Right lobe of liver (tissue), 6 donors: ENCODE data around the gene ATG5. TPM values are rescaled to one million over a fixed set of nuclear protein-coding genes. Genes with fewer than 3 reads are reported as not detected.

Source experiments
- ATAC-seq, 4 donors: fragments of 200-7000 bp; cut with Tn5 transposase; one replicate each; pipeline ENCODE4 v1.9.1; 2020; ENCODE audit warnings: mild to moderate bottlenecking in 4 of 4, moderate library complexity in 4 of 4
- DNase-seq, 3 donors: peaks; one replicate each; pipeline ENCODE4 v3.0.0-alpha.2; 2020
- H3K27ac ChIP-seq, 3 donors: fragments of 200-600 bp; one replicate each; pipeline ENCODE4 v1.8.0; 2022
- H3K27me3 ChIP-seq, 2 donors: fragments of 200-600 bp; one replicate each; pipeline ENCODE4 v1.8.0; 2022
- H3K36me3 ChIP-seq, 4 donors: fragments of 200-600 bp; sonication (generic) in 1 of 4; one replicate each; pipeline versions ENCODE4 v1.5.1 to v1.8.0; 2017 to 2022; ENCODE audit warnings: control low read depth in 1 of 4
- H3K4me1 ChIP-seq, 4 donors: fragments of 200-600 bp; sonication (generic) in 1 of 4; one replicate each; pipeline versions ENCODE4 v1.5.1 to v1.8.0; 2017 to 2022; ENCODE audit warnings: control low read depth in 1 of 4
- H3K4me3 ChIP-seq, 3 donors: fragments of 200-600 bp; one replicate each; pipeline ENCODE4 v1.8.0; 2022
- H3K9me3 ChIP-seq, 4 donors: fragments of 200-600 bp; sonication (generic) in 1 of 4; one replicate each; pipeline versions ENCODE4 v1.5.1 to v1.8.0; 2017 to 2022; ENCODE audit warnings: control low read depth in 1 of 4
- POLR2A ChIP-seq: fragments of 450-650 bp; IDR thresholded peaks from one replicate; pipeline ENCODE4 v1.6.1; 2017; ENCODE audit warnings: antibody characterized with exemption, mild to moderate bottlenecking
- WGBS: methylation state at CpG from one replicate; pipeline ENCODE4 v1.1.6; 2018; ENCODE audit warnings: low coverage, low lambda C conversion rate; ENCODE audit not compliant: insufficient coverage; ENCODE audit errors: missing lambda C conversion rate; 5-methylcytosine and 5-hydroxymethylcytosine counted together
- intact Hi-C, 2 donors: fragments of 100-400 bp; cut with DNase I; formaldehyde crosslinking; loops; one replicate each; pipeline versions ENCODE4 v1.11.2 to v1.14.1; 2022
- total RNA-seq, 6 experiments: library from RNA; depleted of rRNA in 2 of 6; stranded (reverse); fragments of >200 nt in 2 of 6; fragmentation: NEBNext Ultra II Directional in 3 of 6; extraction: Animal tissue kit (Norgen Biotek cat#: 25700) in 3 of 6; gene quantifications; one replicate each; pipeline versions ENCODE4 v1.1.0 to v1.2.4, GENCODE V29; 2016 to 2023
- TF ChIP-seq, protein P1 (sequence below), 4 donors: fragments of 200-600 bp in 3 of 4; fragments of 450-650 bp in 1 of 4; IDR thresholded peaks; one replicate each; pipeline versions ENCODE4 v1.5.1 to v1.8.0; 2016 to 2022; ENCODE audit warnings: antibody characterized with exemption in 4 of 4, mild to moderate bottlenecking in 2 of 4
- donor health status: DM: no; HTN: yes; CAD: no.
- donor health status: DM: no; HTN: no; CAD: no.
- donor health status: DM: no; HTN: no; CAD: no.
- donor health status: DM: no; HTN: yes; CAD: no.
- donor health status: DM: no; HTN: yes; CAD: no.

Gene ATG5
- total RNA-seq, 6 experiments from 2014 or later, result 12.8 to 27.8 (median 16.3) TPM

- DNase-seq (no peak), ATAC-seq (no peak)
- peak overlapping the region in 2 of 3 donors; percentile 35 to 53 for H3K4me3 ChIP-seq
- intact Hi-C loops, result no loop called here
- H3K27me3 ChIP-seq, result peaks cover 9 to 15% of the 10 kb centered on the region in 2 donors
- no peaks in the 10 kb centered on the region for H3K36me3 ChIP-seq
- H3K9me3 ChIP-seq, result no peaks in the 10 kb centered on the region
- H3K4me1 ChIP-seq, result peaks cover 0 to 11% (median 0%) of the 10 kb centered on the region in 4 donors
- no peak overlapping the region for H3K27ac ChIP-seq
- TF ChIP-seq, protein P1, sequence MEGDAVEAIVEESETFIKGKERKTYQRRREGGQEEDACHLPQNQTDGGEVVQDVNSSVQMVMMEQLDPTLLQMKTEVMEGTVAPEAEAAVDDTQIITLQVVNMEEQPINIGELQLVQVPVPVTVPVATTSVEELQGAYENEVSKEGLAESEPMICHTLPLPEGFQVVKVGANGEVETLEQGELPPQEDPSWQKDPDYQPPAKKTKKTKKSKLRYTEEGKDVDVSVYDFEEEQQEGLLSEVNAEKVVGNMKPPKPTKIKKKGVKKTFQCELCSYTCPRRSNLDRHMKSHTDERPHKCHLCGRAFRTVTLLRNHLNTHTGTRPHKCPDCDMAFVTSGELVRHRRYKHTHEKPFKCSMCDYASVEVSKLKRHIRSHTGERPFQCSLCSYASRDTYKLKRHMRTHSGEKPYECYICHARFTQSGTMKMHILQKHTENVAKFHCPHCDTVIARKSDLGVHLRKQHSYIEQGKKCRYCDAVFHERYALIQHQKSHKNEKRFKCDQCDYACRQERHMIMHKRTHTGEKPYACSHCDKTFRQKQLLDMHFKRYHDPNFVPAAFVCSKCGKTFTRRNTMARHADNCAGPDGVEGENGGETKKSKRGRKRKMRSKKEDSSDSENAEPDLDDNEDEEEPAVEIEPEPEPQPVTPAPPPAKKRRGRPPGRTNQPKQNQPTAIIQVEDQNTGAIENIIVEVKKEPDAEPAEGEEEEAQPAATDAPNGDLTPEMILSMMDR (IDR thresholded peaks at IDR 0.05), result no peak
- TF ChIP-seq POLR2A, result no peak
- 37% methylated on average over 9 of the region's 12 CpGs for WGBS
These were observed 34.4 kb upstream of the ATG5 start for GRCh38 chr6:106359959-106360409.

DNA sequence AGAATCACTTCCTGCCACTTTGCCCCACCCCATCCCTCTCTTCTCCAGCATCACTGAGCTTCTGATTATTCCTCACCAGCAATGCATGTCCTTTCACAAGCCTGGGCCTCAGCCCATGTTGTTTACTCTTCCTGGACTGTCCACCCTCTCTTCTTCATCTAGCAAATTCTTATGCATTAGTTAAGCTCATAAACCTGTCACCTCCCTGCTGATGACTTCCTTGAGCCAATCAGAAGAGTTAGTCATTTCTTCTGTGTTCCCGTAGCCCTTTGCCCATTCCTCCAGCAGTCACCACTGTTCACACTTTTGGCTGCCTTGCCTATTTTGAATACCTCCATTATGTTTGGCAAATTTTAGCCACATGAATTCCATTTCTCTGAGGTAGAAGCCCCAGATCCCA, 30.8 kb upstream of the ATG5 start:
- Histone ChIP-seq H3K27me3 (peaks cover 9 to 15% of the 10 kb centered on the region in 2 donors), H3K27ac (no peak overlapping the region), H3K9me3 (no peaks in the 10 kb centered on the region), H3K36me3 (no peaks in the 10 kb centered on the region), H3K4me3 (no peak overlapping the region), H3K4me1 (peaks cover 0 to 11% (median 0%) of the 10 kb centered on the region in 4 donors)
- WGBS, result 50% methylated on average over 1 of the region's 1 CpG
- DNase-seq (no peak), ATAC-seq (no peak)
- TF ChIP-seq POLR2A, result no peak
- TF ChIP-seq, protein P1 (IDR thresholded peaks at IDR 0.05), result no peak
- intact Hi-C loops, result no loop called here

DNA sequence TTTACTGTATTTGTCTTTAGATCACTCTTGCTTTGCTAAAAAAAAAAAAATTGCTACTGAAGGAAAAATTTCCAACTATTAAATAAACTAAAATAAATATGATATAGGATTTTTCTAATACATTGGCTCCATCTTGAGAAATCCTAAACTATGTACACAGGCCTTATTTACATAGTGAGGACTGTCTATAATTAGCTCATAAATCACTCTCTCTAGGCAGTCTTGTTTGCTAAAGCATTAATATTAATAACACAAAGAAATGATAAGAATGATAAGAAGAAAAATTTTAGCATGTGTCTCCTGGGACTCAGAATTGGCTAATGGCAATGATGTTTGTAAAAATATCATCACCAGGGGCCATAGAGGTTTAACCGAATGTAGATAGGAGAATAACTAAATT, 21.7 kb upstream of the ATG5 start:
- no peaks in the 10 kb centered on the region for H3K36me3 ChIP-seq
- no peak overlapping the region for H3K27ac ChIP-seq
- no peaks in the 10 kb centered on the region for H3K27me3 ChIP-seq
- no peaks in the 10 kb centered on the region for H3K9me3 ChIP-seq
- intact Hi-C loops, result no loop called here
- no peak overlapping the region for H3K4me3 ChIP-seq
- WGBS, result 55% methylated on average over 1 of the region's 1 CpG
- no peaks in the 10 kb centered on the region for H3K4me1 ChIP-seq
- no peak for ATAC-seq
- DNase-seq, result no peak
- TF ChIP-seq, protein P1 (IDR thresholded peaks at IDR 0.05), result no peak
- no peak for TF ChIP-seq POLR2A

DNA sequence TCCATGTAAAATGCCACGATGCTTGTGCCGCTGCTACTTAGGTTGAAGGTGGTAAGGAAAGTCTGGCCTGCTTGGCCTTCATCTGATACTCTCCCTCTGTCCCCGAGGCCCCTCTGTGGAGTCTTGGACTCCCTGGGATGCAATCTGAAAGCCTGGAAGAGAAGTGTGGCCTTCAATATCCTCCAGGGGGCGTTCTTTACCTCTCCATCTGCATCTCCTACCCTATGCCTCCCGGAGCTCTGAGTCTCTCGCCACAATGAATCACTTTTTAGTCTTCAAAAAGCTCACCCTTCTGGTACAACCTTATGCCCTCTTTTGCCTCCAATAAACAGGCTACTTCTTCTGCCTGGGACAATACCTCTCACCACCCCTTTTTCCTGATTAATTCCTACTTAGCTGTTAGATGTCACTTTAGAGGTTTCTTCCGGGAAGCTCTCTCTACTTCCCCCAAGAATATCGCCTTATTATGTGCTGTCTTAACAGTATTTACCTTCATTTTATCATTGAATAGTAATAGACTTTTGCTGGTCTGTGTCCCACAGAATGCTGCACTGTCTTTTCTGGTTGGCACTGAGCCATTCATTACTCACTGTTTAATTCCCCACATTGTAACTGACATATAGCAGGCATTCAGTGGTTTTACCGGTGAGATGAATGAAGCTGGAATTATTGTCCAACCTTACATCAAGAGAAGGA, 13.9 kb upstream of the ATG5 start:
- intact Hi-C loops, result no loop called here
- peak; percentile 90 to 93 (median 92) for ATAC-seq
- Histone ChIP-seq H3K36me3 (no peaks in the 10 kb centered on the region), H3K4me1 (no peaks in the 10 kb centered on the region), H3K27me3 (no peaks in the 10 kb centered on the region), H3K4me3 (no peak overlapping the region), H3K9me3 (no peaks in the 10 kb centered on the region), H3K27ac (no peak overlapping the region)
- WGBS, result 25% methylated on average over 9 of the region's 9 CpGs
- TF ChIP-seq, protein P1 (IDR thresholded peaks at IDR 0.05), result peak; percentile 44 to 68 (median 66)
- TF ChIP-seq POLR2A, result no peak
- no peak for DNase-seq
